GM06990 (cell line): ENCODE data around the gene IL12B.
A peak's percentile ranks its signal among the peaks of the same experiment; 100 is the strongest.
"Not testable (repeated sequence)": the region's sequence is repeated elsewhere in the genome, so short reads cannot be mapped to it uniquely, and the experiment has no call there.

ENCODE experiments used
- DNase-seq: peaks from one replicate; pipeline ENCODE4 v3.0.0-alpha.2; 2011; ENCODE audit not compliant: insufficient read length; ENCODE audit errors: extremely low read depth
- H3K27me3 ChIP-seq: replicated peaks from 2 replicates; pipeline ENCODE4 v1.6.0; 2011; ENCODE audit warnings: low read length; ENCODE audit not compliant: control insufficient read depth, insufficient read depth
- H3K36me3 ChIP-seq: 2 replicates; pipeline ENCODE4 v1.5.1; 2011; ENCODE audit warnings: low read length; ENCODE audit not compliant: control insufficient read depth, insufficient read depth
- H3K4me3 ChIP-seq: replicated peaks from 2 replicates; pipeline ENCODE4 v1.5.1; 2011; ENCODE audit warnings: low read depth, mild to moderate bottlenecking, control low read depth, low read length
- TF ChIP-seq, protein P1 (sequence below): IDR thresholded peaks from 2 replicates; pipeline ENCODE4 v1.5.1; 2011; ENCODE audit warnings: low read length, control low read depth, mild to moderate bottlenecking, inconsistent platforms; ENCODE audit not compliant: insufficient read depth, poor library complexity, severe bottlenecking

The IL12B gene

DNA sequence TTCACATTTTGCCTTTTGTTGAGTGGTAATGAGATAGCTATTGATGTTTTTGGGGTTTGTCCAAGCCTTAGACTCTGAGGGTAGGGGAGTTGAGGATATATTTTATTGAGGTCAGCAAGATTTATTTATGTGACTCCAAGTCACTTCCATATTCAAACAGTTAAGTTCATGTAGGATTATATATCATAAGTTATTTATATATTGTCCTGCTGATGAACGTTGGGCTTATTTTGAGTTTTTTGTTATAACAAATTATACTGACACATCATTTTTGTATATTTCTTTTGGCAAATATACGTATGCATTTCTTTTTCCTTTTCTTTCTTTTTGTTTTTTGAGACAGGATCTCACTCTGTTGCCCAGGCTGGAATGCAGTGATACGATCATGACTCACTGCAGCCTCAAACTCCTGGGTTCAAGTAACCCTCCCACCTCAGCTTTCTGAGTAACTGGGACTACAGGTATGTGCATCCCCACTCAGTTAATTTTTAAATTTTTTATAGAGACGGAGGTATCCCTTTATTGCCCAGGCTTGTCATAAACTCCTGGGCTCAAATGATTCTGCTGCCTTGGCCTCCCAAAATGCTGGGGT lies 23.5 kb upstream of the IL12B start:
- H3K27me3 ChIP-seq = no peaks in the 10 kb centered on the region
- H3K36me3 ChIP-seq = no peaks in the 10 kb centered on the region
- TF ChIP-seq, protein P1, sequence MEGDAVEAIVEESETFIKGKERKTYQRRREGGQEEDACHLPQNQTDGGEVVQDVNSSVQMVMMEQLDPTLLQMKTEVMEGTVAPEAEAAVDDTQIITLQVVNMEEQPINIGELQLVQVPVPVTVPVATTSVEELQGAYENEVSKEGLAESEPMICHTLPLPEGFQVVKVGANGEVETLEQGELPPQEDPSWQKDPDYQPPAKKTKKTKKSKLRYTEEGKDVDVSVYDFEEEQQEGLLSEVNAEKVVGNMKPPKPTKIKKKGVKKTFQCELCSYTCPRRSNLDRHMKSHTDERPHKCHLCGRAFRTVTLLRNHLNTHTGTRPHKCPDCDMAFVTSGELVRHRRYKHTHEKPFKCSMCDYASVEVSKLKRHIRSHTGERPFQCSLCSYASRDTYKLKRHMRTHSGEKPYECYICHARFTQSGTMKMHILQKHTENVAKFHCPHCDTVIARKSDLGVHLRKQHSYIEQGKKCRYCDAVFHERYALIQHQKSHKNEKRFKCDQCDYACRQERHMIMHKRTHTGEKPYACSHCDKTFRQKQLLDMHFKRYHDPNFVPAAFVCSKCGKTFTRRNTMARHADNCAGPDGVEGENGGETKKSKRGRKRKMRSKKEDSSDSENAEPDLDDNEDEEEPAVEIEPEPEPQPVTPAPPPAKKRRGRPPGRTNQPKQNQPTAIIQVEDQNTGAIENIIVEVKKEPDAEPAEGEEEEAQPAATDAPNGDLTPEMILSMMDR = no peak
- H3K4me3 ChIP-seq = no peak overlapping the region
- no peak for DNase-seq

DNA sequence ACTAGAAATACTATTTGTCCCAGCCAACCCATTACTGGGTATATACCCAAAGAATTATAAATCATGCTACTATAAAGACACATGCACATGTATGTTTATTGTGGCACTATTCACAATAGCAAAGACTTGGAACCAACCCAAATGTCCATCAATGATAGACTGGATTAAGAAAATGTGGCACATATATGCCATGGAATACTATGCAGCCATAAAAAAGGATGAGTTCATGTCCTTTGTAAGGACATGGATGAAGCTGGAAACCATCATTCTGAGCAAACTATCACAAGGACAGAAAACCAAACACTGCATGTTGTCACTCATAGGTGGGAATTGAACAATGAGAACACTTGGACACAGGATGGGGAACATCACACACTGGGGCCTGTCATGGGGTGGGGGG lies 20.4 kb upstream of the IL12B start:
- not testable (repeated sequence) for DNase-seq, H3K36me3 ChIP-seq, H3K4me3 ChIP-seq, H3K27me3 ChIP-seq

DNA sequence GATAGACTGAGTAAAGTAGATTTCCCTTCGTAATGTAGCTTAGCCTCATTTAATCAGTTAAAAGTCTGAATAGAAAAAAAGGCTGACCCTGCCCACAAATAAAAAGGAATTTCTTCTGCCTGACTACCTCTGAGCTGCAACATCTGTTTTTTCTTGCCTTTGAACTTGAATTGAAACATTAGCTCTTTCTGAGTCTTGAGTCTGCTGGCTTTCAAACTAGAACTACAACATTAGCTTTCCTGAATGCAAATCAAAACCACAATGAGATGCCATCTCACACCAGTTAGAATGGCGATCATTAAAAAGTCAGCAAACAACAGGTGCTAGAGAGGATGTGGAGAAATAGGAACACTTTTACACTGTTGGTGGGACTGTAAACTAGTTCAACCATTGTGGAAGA lies 19.9 kb upstream of the IL12B start:
- H3K4me3 ChIP-seq, H3K36me3 ChIP-seq, H3K27me3 ChIP-seq, DNase-seq: not testable (repeated sequence)

DNA sequence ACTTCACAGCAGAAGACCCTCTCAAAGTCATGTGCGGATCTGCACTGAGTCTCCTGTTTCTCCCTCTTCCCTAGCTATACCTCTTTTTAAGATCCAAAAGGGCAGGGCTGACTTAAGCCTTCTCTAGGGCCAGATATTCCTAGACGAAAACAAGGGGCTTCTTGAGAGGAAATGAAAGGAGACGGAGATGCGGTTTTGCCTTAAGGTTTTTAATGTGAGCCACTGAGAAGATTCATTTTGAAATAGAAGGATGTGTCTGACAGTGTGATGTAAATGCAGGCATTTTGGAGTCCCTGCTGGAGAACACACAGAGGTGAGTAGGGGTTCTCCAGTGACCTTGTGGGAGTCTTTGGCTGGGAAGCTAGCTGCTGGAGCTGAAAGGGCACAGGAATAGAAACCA lies 15.6 kb upstream of the IL12B start:
- no peak overlapping the region for H3K4me3 ChIP-seq
- DNase-seq = no peak

DNA sequence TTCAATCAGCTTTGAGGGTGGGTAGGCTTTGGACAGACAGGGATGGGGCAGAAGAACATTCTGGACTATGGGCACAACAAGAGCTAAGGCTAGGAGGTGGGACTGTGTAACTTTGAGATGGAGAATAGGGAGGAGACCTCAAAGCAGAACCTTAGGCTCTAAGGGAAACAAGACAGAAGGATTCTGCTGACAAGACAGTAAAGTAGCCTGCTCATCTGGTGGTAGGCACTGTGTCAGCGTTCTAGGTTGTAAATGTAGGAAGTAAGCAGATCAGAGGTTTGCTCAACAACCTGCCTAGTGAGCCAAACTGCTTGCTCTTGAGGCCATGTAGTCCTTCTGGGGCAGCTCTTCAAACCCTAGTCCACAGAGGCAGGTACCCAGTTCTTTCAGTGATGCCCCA lies 15.0 kb upstream of the IL12B start:
- TF ChIP-seq, protein P1 = no peak
- DNase-seq = no peak
- Histone ChIP-seq H3K27me3 (no peaks in the 10 kb centered on the region), H3K4me3 (no peak overlapping the region), H3K36me3 (no peaks in the 10 kb centered on the region)

More for the DNA sequence above, 15.6 kb upstream of the IL12B start:
- Histone ChIP-seq H3K36me3 (no peaks in the 10 kb centered on the region), H3K27me3 (no peaks in the 10 kb centered on the region)
- TF ChIP-seq, protein P1 = no peak

DNA sequence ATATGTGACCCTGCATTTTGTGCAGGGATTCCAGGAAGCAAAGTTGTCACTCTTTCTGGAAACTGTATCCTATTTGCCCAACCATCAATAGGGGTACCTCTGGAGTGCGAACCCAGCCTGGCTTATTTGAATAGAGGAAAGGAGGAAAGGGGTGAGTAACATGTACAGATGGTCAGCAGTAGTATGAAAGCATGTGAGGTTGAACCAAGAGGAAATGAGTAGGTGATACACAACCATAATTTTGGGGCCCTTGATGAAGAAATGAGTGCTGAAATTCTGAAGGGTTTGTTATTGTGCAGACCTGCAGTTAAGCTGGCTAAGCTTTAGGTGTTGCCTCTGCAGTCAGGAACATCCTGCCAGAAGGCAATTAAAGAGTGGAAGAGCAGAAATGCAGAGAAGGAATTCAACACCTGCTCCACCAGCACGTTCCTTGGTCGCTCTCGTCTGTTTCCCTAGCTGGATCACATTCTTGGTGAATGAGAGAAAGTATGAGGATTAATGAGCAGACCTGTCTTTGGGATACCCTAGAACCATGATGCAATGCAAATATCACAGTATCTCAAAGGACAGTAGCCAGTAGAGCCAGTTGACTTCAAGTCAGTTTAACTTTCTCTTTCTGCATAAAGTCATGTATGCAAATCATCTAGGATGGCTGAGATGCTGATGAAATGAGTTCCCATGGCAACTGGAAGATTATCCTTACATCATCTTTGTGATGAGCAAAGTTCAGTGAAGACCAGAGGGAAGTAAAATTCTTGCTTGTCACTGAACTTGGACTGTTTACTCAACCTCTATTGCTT lies 13.2 kb upstream of the IL12B start:
- TF ChIP-seq, protein P1 = no peak

DNA sequence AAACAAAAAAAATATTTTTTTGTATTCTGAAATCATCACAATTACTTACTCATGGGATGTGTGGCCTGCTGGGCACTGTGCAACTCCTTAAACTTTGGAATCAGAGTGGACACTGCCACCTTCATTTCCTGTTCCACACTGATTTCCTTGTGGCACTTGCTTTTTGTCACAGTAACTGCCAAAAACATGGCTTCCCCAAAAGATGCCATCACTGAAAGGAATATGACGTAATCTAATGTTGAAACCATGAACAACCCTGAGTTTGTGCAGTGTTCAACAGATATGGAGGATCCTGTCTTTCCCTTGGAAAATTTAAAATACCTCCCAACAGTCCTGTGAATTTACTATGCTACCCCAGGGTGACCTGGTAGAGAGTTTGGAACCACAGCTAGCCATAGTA lies 12.6 kb upstream of the IL12B start:
- H3K36me3 ChIP-seq = no peaks in the 10 kb centered on the region
- no peak overlapping the region for H3K4me3 ChIP-seq
- DNase-seq = no peak
- TF ChIP-seq, protein P1 = no peak
- H3K27me3 ChIP-seq = no peaks in the 10 kb centered on the region

More for the DNA sequence above, 13.2 kb upstream of the IL12B start:
- Histone ChIP-seq H3K36me3 (no peaks in the 10 kb centered on the region), H3K27me3 (no peaks in the 10 kb centered on the region), H3K4me3 (no peak overlapping the region)
- peak; percentile 39 for DNase-seq
